ENCODE data around the gene CPTP. TPM values are rescaled to one million over a fixed set of nuclear protein-coding genes. Genes with fewer than 3 reads are reported as not detected.

The CPTP gene
- total and polyA plus RNA-seq, 2 donors (not counting 1 experiment from before 2014, with no cell fraction given), result 17.1 to 18.8 TPM

GRCh38 chr1:1356166-1356795 lies 31.7 kb downstream of the CPTP start:
- Histone ChIP-seq H3K4me2 (replicated peaks; ENCODE audit: low read depth, low read length, poor library complexity, severe bottlenecking) (no peak overlapping the region), H3K4me3 (ENCODE audit: control extremely low read depth in 1 of 5, extremely low read depth in 1 of 5, insufficient read depth in 1 of 5, low read depth in 2 of 5, low read length in 4 of 5) (no peak overlapping the region), H2AFZ (ENCODE audit: insufficient read depth, low read depth, low read length, poor library complexity, severe bottlenecking) (no peak overlapping the region), H3K9ac (ENCODE audit: low read length) (no peak overlapping the region), H3K9me3 (ENCODE audit: control extremely low read depth in 1 of 3, control insufficient read depth in 2 of 3, insufficient read depth in 1 of 3, low read length in 2 of 3) (peaks cover 0 to 13% (median 0%) of the 10 kb centered on the region in 3 donors), H3K79me2 (ENCODE audit: control insufficient read depth, insufficient read depth, low read length) (no peaks in the 10 kb centered on the region), H3K27ac (ENCODE audit: low read length in 2 of 2) (no peak overlapping the region), H3K4me1 (ENCODE audit: control insufficient read depth in 2 of 2, insufficient read depth in 2 of 2, low read length in 2 of 2) (peaks cover 39 to 41% of the 10 kb centered on the region in 2 donors), H3K27me3 (replicated peaks in 1 of 4; ENCODE audit: control extremely low read depth in 1 of 4, control insufficient read depth in 3 of 4, insufficient read depth in 4 of 4, low read length in 3 of 4) (peaks cover 0 to 73% (median 22%) of the 10 kb centered on the region in 4 experiments), H4K20me1 (ENCODE audit: control insufficient read depth, insufficient read depth, low read length, poor library complexity, severe bottlenecking) (peaks cover 6% of the 10 kb centered on the region), H3K36me3 (replicated peaks in 1 of 2; ENCODE audit: control extremely low read depth in 1 of 2, control insufficient read depth in 1 of 2, extremely low read depth in 1 of 2, insufficient read depth in 2 of 2, low read length in 1 of 2) (no peaks in the 10 kb centered on the region)
- peaks cover 23% of the 10 kb centered on the region for H3K4me1 Mint-ChIP-seq
- no peak overlapping the region for H3K27ac Mint-ChIP-seq
- no peak for DNase-seq
- TF ChIP-seq EZH2 (IDR thresholded peaks at IDR 0.05; ENCODE audit: borderline replicate concordance, insufficient read depth, low read depth, low read length, poor library complexity, severe bottlenecking) (no peak), CTCF (IDR thresholded peaks at IDR 0.05) (no peak)
- H3K9me3 Mint-ChIP-seq (ENCODE audit: insufficient read depth), result no peaks in the 10 kb centered on the region
- 56% methylated on average over 6 of the region's 8 CpGs for WGBS (ENCODE audit: insufficient coverage)
- no peak for ATAC-seq (ENCODE audit: low read depth)
- H3K4me3 Mint-ChIP-seq, result no peak overlapping the region
- peaks cover 30% of the 10 kb centered on the region for H3K27me3 Mint-ChIP-seq
- CTCF ChIA-PET, result no interaction called here
- POLR2A ChIA-PET, result interaction anchor here (0.5 kb wide), 1 partner anchor 88 kb away, joined by 3 read pairs; no protein-coding TSS in a partner anchor
- intact Hi-C loops (cut with micrococcal nuclease), result no loop called here

- TF ChIP-seq CTCF (IDR thresholded peaks at IDR 0.05) (no peak), EZH2 (IDR thresholded peaks at IDR 0.05; ENCODE audit: borderline replicate concordance, insufficient read depth, low read depth, low read length, poor library complexity, severe bottlenecking) (no peak)
- no peak for DNase-seq
These were observed 32.3 kb downstream of the CPTP start for GRCh38 chr1:1356796-1357401.

More at GRCh38 chr1:1356796-1357401, 32.3 kb downstream of the CPTP start:
- CTCF ChIA-PET, result interaction anchor here (0.9 kb wide), 1 partner anchor 15 kb away, joined by 3 read pairs; no protein-coding TSS in a partner anchor
- no peak overlapping the region for H3K9ac ChIP-seq (ENCODE audit: low read length)
- intact Hi-C loops (cut with micrococcal nuclease), result no loop called here
- H3K27me3 Mint-ChIP-seq, result peaks cover 31% of the 10 kb centered on the region
- no peak overlapping the region for H3K27ac ChIP-seq (ENCODE audit: low read length in 2 of 2)
- no peak overlapping the region for H3K27ac Mint-ChIP-seq
- peaks cover 4% of the 10 kb centered on the region for H4K20me1 ChIP-seq (ENCODE audit: control insufficient read depth, insufficient read depth, low read length, poor library complexity, severe bottlenecking)
- H3K36me3 ChIP-seq (replicated peaks in 1 of 2; ENCODE audit: control extremely low read depth in 1 of 2, control insufficient read depth in 1 of 2, extremely low read depth in 1 of 2, insufficient read depth in 2 of 2, low read length in 1 of 2), result no peaks in the 10 kb centered on the region
- POLR2A ChIA-PET, result interaction anchor here (0.6 kb wide), 1 partner anchor 699 kb away, joined by 3 read pairs; no protein-coding TSS in a partner anchor
- 71% methylated on average over 23 of the region's 26 CpGs for WGBS (ENCODE audit: insufficient coverage)
- no peak overlapping the region for H3K4me3 Mint-ChIP-seq
- H3K4me1 Mint-ChIP-seq, result peaks cover 23% of the 10 kb centered on the region
- peaks cover 0 to 13% (median 0%) of the 10 kb centered on the region in 3 donors for H3K9me3 ChIP-seq (ENCODE audit: control extremely low read depth in 1 of 3, control insufficient read depth in 2 of 3, insufficient read depth in 1 of 3, low read length in 2 of 3)
- ATAC-seq (ENCODE audit: low read depth), result no peak
- peaks cover 36 to 39% of the 10 kb centered on the region in 2 donors for H3K4me1 ChIP-seq (ENCODE audit: control insufficient read depth in 2 of 2, insufficient read depth in 2 of 2, low read length in 2 of 2)
- no peak overlapping the region for H3K4me3 ChIP-seq (ENCODE audit: control extremely low read depth in 1 of 5, extremely low read depth in 1 of 5, insufficient read depth in 1 of 5, low read depth in 2 of 5, low read length in 4 of 5)
- no peaks in the 10 kb centered on the region for H3K9me3 Mint-ChIP-seq (ENCODE audit: insufficient read depth)
- peaks cover 0 to 71% (median 23%) of the 10 kb centered on the region in 4 experiments for H3K27me3 ChIP-seq (replicated peaks in 1 of 4; ENCODE audit: control extremely low read depth in 1 of 4, control insufficient read depth in 3 of 4, insufficient read depth in 4 of 4, low read length in 3 of 4)
- no peak overlapping the region for H2AFZ ChIP-seq (ENCODE audit: insufficient read depth, low read depth, low read length, poor library complexity, severe bottlenecking)
- H3K79me2 ChIP-seq (ENCODE audit: control insufficient read depth, insufficient read depth, low read length), result no peaks in the 10 kb centered on the region
- no peak overlapping the region for H3K4me2 ChIP-seq (replicated peaks; ENCODE audit: low read depth, low read length, poor library complexity, severe bottlenecking)
